AG04450 (cell line): ENCODE measurements around the gene AFG3L2. TPM values are rescaled to one million over a fixed set of nuclear protein-coding genes. Genes with fewer than 3 reads are reported as not detected.
A peak's percentile ranks its signal among the peaks of the same experiment; 100 is the strongest.

Experiments
- CTCF ChIA-PET: fragments of 300-600, 350-600 bp; formaldehyde crosslinking; extraction: SDS; loops from one replicate; lab custom pipeline; 2022; ENCODE audit warnings: antibody characterized with exemption, inconsistent platforms; lab: Charles Lee
- POLR2A ChIA-PET: fragments of 350-600 bp; formaldehyde crosslinking; extraction: SDS; loops from one replicate; lab custom pipeline; 2021; ENCODE audit warnings: antibody characterized with exemption, inconsistent platforms; lab: Yijun Ruan, JAX
- DNase-seq: peaks from one replicate; pipeline ENCODE4 v3.0.0-alpha.2; 2011; ENCODE audit warnings: low read depth, low spot score
- H3K27ac ChIP-seq: one replicate; pipeline ENCODE4 v1.5.1; 2012; ENCODE audit warnings: low read depth, low read length, control low read depth
- H3K27me3 ChIP-seq: one replicate; pipeline ENCODE4 v1.6.0; 2012; ENCODE audit warnings: low read length; ENCODE audit not compliant: control insufficient read depth, insufficient read depth
- H3K4me3 ChIP-seq: 2 replicates; pipeline ENCODE4 v1.5.1; 2011; ENCODE audit warnings: mild to moderate bottlenecking, low read depth, low read length, control low read depth
- H3K9me3 ChIP-seq: 2 replicates; pipeline ENCODE4 v1.5.1; 2012; ENCODE audit warnings: low read length; ENCODE audit not compliant: control insufficient read depth, insufficient read depth
- polyA plus RNA-seq: library from polyadenylated mRNA; depleted of rRNA; stranded (reverse); fragments of >200 nt; gene quantifications from 2 replicates; pipeline ENCODE4 v1.2.3, GENCODE V29; 2011
- TF ChIP-seq, protein P1 (sequence below): IDR thresholded peaks from 2 replicates; pipeline ENCODE4 v1.5.1; 2011; ENCODE audit warnings: low read depth, low read length, control low read depth, inconsistent platforms

The AFG3L2 gene
- polyA plus RNA-seq, 1 experiment = 38.0 TPM

DNA sequence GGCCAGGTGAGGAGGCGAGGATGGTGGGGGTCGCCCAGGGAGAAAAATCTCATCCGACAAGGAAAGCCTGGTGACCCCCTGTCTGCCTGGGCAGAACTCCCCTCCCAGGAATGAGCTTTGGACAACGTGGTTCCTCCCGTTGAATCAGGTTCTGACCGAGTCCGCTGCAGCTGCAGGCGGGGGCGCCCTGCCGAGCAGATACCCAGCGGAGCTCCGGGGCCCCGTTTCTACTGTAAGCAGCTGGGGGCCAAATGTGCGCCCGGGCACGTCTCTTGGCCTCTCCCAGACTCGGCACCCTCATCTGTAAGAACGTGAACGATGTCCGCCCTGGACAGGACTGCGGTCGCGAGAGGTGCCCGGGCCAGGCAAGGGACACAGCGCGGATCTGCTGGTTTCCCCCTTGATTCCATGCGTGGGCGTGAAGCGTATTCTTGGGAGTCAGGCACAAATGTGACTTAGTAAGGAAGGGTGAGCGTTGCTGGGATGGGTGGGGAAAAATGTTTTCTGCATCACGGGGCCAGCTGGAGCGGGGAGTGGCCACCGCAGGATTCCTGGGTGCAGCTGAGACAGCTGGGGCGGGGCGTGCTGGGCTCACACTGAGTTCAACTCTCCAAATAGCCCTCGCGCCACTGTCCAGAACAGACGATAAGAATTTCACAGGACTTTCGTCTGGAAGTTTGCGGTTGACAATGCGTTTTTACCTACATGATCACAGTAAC is 89.2 kb downstream of the AFG3L2 start:
- H3K27ac ChIP-seq = peak overlapping the region; percentile 99
- ChIA-PET POLR2A (interaction anchor here (1.2 to 5.5 kb wide), 5 partner anchors 9 to 307 kb away, joined by 3 to 48 read pairs (median 5); partner anchors contain the start of gene TUBB6), CTCF (interaction anchor here (1.4 to 9.2 kb wide), 3 partner anchors 9 to 18 kb away, joined by 5 to 83 read pairs (median 5); no protein-coding TSS in a partner anchor)
- DNase-seq = peak; percentile 85
- H3K9me3 ChIP-seq = no peaks in the 10 kb centered on the region; the same call in 1 of the 2 replicates
- peak overlapping the region; percentile 61 for H3K4me3 ChIP-seq
- H3K27me3 ChIP-seq = no peaks in the 10 kb centered on the region
- TF ChIP-seq, protein P1, sequence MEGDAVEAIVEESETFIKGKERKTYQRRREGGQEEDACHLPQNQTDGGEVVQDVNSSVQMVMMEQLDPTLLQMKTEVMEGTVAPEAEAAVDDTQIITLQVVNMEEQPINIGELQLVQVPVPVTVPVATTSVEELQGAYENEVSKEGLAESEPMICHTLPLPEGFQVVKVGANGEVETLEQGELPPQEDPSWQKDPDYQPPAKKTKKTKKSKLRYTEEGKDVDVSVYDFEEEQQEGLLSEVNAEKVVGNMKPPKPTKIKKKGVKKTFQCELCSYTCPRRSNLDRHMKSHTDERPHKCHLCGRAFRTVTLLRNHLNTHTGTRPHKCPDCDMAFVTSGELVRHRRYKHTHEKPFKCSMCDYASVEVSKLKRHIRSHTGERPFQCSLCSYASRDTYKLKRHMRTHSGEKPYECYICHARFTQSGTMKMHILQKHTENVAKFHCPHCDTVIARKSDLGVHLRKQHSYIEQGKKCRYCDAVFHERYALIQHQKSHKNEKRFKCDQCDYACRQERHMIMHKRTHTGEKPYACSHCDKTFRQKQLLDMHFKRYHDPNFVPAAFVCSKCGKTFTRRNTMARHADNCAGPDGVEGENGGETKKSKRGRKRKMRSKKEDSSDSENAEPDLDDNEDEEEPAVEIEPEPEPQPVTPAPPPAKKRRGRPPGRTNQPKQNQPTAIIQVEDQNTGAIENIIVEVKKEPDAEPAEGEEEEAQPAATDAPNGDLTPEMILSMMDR = 0 out of 2 replicates have a peak, but pooled peaks have one; percentile 7

- ChIA-PET CTCF (interaction anchor here (0.8 to 9.2 kb wide), 4 partner anchors 9 to 768 kb away, joined by 3 to 83 read pairs (median 4); no protein-coding TSS in a partner anchor), POLR2A (interaction anchor here (1.2 to 5.5 kb wide), 5 partner anchors 8 to 307 kb away, joined by 3 to 48 read pairs (median 5); partner anchors contain the start of gene TUBB6)
- peak overlapping the region; percentile 99 for H3K27ac ChIP-seq
- H3K4me3 ChIP-seq = peak overlapping the region; percentile 61
- no peaks in the 10 kb centered on the region for H3K27me3 ChIP-seq
- no peak for DNase-seq
- no peaks in the 10 kb centered on the region; the same call in 1 of the 2 replicates for H3K9me3 ChIP-seq
- TF ChIP-seq, protein P1 = no peak
These were observed 89.8 kb downstream of the AFG3L2 start for GRCh38 chr18:12287131-12287681.

- ChIA-PET POLR2A (interaction anchor here (1.3 to 2.1 kb wide), 2 partner anchors 24 to 94 kb away, joined by 3 to 12 read pairs; partner anchors contain the start of genes AFG3L2 and TUBB6), CTCF (interaction anchor here (1.5 to 9.2 kb wide), 2 partner anchors 9 to 11 kb away, joined by 3 to 83 read pairs; no protein-coding TSS in a partner anchor)
- no peak overlapping the region for H3K27ac ChIP-seq
- H3K4me3 ChIP-seq = no peak overlapping the region
- no peaks in the 10 kb centered on the region for H3K27me3 ChIP-seq
- DNase-seq = no peak
- TF ChIP-seq, protein P1 = no peak
- no peaks in the 10 kb centered on the region; the same call in 1 of the 2 replicates for H3K9me3 ChIP-seq
These were observed 93.4 kb downstream of the AFG3L2 start for GRCh38 chr18:12283666-12284065.

DNA sequence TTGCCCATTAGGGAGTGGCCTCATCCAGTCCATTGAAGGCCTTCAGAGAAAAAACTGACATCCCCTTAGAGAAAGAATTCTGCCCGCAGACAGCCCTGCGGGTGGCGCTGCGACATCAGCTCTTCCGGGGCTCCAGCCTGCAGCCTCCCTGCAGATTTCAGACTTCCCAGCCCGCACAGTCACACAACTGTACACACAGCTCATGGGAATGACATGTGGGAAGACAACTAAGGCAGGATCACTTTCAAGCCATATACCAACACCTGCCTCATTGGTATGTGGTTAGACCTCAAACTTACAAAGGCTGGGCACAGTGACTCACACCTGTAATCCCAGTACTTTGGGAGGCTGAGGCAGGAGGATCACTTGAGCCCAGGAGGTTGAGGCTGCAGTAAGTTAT is 93.8 kb downstream of the AFG3L2 start:
- ChIA-PET CTCF (interaction anchor here (0.6 to 9.2 kb wide), 3 partner anchors 9 to 365 kb away, joined by 3 to 83 read pairs (median 4); no protein-coding TSS in a partner anchor), POLR2A (interaction anchor here (0.7 to 2.1 kb wide), 4 partner anchors 11 to 94 kb away, joined by 3 to 12 read pairs (median 3); partner anchors contain the start of genes AFG3L2 and TUBB6)
- Histone ChIP-seq H3K27me3 (no peaks in the 10 kb centered on the region), H3K9me3 (no peaks in the 10 kb centered on the region; the same call in 1 of the 2 replicates), H3K4me3 (no peak overlapping the region), H3K27ac (no peak overlapping the region)
- DNase-seq = no peak
- TF ChIP-seq, protein P1 = peak; percentile 35
